Stimulated activated CD8-positive, alpha-beta memory T cell treated with anti-CD3 and anti-CD28 coated beads, Interleukin-15, amount 100 ng/mL, for 48 hours (primary cell): ENCODE data around the gene TFF3.

Source experiments
- DNase-seq, 2 donors: peaks; one replicate each; pipeline ENCODE4 v3.0.0-alpha.2; 2020; ENCODE audit warnings: low read depth in 2 of 2

The TFF3 gene

DNA sequence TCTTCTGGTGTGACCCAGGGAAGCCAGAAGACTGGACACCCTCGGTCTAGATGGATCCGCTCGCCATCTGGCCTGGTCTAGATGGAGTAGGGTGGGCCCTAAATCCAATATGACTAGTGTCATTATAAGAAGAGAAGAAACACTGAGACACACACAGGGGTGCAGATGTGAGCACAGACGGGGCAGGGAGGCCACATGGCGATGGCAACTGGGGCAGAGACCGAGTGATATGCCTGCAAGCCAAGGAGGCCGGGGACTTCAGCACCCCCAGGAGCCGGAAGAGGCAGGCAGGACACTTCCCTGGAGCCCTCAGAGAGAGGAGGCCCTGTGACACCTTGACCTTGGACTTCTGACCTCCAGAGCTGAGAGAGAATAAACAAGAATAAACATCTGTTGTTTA lies 5.6 kb upstream of the TFF3 start:
- DNase-seq: no peak

GRCh38 chr21:42319851-42320572 lies 4.8 kb upstream of the TFF3 start:
- DNase-seq: no peak

GRCh38 chr21:42319376-42319775 lies 4.2 kb upstream of the TFF3 start:
- DNase-seq: no peak

GRCh38 chr21:42317826-42318746 lies 2.9 kb upstream of the TFF3 start:
- no peak for DNase-seq

- no peak for DNase-seq
These were observed 2.1 kb upstream of the TFF3 start for GRCh38 chr21:42317341-42317741.

GRCh38 chr21:42316891-42317290 lies 1.7 kb upstream of the TFF3 start:
- DNase-seq: no peak

GRCh38 chr21:42314616-42315295 lies 453 bp downstream of the TFF3 start:
- no peak for DNase-seq

DNA sequence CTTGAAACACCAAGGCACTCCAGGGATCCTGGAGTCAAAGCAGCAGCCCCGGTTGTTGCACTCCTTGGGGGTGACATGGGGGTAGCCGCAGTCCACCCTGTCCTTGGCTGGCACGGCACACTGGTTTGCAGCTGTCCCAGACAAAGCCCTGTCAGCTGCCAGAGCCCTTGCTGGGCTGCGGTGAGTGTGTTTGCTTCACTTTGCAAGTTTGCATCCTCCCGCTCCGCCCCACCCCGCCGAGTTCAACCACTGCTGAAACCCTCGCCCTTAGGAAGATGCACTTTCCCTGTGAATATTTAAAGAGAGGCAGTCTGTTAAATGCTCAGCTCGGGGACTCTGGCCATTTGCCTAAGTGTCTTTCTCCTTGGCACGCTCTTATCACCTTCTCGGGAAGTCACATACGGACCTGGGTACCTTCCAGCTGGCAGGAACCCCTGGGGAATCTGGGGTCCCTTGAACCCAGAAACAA lies 1.7 kb downstream of the TFF3 start:
- DNase-seq: no peak

GRCh38 chr21:42312626-42313104 lies 2.5 kb downstream of the TFF3 start:
- no peak for DNase-seq

GRCh38 chr21:42311816-42312625 lies 3.2 kb downstream of the TFF3 start:
- no peak for DNase-seq

DNA sequence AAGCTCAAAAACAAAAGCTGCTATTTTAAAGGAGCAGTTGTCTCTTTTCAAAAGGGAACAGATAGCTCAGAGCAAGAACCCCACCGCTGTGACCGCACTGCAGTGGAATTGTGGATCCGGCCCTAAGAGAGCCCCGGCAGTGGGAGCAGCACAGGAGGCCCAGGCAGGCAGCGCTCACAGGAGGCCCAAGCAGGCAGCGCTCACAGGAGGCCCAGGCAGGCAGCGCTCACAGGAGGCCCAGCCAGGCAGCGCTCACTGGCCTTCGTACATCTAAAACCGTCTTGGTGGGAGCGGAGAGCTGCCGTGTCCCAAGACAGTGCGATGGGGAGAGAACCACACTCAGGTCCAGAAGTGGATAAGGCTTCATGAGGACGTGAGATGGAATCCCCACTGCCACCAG lies 4.0 kb downstream of the TFF3 start:
- DNase-seq: no peak

GRCh38 chr21:42310411-42311001 lies 4.7 kb downstream of the TFF3 start:
- no peak for DNase-seq

- peak; percentile 40 for DNase-seq
These were observed 5.4 kb downstream of the TFF3 start for GRCh38 chr21:42309753-42310213.

DNA sequence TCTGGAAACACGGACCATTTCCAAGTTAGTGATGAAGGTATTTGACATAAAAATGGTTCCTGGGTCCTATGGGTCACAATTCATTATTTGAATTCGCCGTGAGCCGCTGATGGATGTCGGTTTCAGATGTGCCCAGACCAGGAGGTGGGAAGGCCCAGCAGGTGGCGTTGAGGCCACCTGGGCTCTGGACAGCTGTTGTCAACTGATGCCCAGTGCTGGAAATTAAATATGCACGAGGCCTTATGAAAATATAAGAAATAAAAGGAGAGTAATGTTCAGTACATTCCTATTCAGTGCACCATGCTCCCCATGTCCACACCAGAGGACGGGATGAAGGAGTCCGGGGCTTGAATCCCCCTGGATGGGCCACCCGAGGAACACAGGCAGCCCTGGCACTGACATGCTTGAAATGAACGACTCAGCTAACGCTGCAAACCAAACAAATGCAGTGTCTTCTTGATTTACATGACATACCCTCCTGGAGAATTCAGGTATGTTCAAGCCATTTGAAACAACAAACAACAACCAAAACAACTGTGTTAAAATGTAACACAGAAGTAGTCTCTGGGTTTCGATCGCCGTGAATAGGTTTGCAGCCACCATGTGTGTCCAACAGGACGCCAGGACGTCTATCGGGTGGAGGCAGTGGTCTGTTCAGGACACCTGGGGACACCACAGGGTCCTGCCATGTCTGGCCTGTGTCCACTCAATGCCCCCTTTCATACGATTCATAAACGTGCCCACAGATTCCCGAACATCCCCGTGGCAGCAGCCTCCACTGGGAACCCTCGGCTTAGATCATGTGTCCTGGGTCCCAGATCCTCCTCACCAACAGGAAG lies 6.1 kb downstream of the TFF3 start:
- DNase-seq: no peak

GRCh38 chr21:42308161-42308913 lies 6.9 kb downstream of the TFF3 start:
- no peak for DNase-seq

DNA sequence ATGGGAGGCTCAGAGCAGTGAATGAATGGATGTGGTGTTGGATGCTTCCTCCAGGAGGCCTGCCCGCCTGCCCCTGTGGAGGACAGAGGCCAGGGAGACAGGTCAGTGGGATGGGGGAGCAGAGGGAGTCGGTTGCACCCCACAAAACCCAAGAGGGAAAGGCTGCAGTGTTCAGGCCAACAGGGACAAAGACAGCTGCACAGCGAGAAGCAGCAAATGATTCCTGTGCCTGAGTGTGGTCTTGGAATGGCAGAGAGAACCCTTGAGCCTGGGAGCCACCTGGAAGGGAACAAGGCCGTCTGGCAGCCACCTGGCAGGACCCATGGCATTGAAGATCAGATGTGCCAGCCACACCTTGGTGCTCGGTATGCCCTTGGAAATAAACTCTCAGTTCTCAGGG lies 8.1 kb downstream of the TFF3 start:
- DNase-seq: no peak

DNA sequence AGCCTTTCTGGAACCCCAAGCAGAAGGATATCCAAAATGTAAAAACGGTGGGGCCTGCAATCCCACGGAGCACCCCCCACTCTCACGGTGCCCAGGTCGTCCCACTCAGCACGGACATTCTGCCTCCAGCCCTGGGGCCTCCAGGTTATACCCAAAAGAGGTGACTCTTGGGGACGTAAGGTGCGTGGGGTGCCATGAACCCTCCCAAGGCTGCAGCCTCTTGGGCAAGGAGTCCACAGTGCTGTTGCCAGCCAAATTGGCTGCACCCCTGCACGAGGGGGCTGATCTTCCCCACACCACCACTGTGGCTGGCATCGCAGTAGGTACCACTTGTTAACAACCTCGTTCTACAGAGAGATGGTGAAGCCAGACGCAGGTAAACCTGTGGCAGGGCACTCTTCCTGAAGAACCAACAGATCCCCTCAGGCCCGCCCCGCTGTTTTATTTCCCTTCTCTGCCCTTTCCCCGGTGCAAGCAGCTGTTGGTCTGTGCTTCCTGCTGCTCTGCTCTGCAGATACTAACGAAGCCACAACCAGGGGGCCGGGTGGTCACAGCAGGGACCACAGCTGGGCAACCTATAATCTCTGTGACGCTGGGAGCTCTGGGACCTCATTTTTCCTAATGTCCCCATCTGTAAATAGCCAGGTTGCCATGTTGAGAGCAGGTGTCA lies 8.7 kb downstream of the TFF3 start:
- no peak for DNase-seq

- no peak for DNase-seq
These were observed 9.5 kb downstream of the TFF3 start for GRCh38 chr21:42305707-42306147.
